ENCODE results near the gene PTPRE.

The PTPRE gene

GRCh38 chr10:127932521-127933270 lies 25.8 kb downstream of the PTPRE start:
- DNase-seq: no peak

DNA sequence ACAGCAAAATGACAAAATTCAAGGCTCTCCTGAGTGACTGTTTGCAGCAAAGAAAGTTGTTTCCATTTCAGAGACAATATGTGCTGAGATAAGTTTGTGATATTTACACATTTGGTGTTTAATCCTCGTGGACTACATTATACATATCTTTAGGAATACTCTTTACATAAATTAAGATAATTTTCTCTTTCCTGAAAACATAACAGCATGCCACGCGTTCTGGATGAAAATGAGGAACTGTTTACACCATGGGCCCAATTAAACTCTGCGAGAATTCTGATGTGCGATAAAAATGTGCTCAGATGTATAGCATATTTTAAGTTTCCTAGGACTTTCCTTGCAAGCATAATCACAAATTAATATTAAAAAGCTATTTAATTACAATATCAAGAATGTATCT lies 26.4 kb downstream of the PTPRE start:
- DNase-seq: no peak

- no peak for DNase-seq
Measured at GRCh38 chr10:127934383-127934782, 27.5 kb downstream of the PTPRE start.

- DNase-seq: no peak
Measured at GRCh38 chr10:127935071-127935561, 28.2 kb downstream of the PTPRE start.

DNA sequence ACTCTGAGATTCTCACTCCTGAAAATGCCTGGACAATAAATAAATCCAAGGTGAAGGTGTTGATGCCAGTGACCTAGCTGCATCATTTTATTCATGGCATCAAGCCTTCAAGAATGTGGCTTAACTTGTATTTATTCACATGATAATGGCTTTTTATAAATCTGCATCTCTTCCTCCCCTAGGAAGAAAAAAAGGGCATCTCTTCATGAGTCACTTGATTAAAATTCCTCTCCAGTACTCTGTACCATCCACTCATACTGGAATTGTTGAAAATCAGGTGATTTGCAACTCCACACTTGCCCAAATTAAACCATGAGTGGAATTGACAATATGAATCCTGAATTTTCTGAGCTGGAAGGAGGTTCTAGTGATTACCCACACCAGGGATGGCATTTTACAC lies 30.2 kb downstream of the PTPRE start:
- DNase-seq: no peak

GRCh38 chr10:127937915-127938463 lies 31.1 kb downstream of the PTPRE start:
- DNase-seq: no peak

GRCh38 chr10:127939786-127940330 lies 33.0 kb downstream of the PTPRE start:
- DNase-seq: no peak

DNA sequence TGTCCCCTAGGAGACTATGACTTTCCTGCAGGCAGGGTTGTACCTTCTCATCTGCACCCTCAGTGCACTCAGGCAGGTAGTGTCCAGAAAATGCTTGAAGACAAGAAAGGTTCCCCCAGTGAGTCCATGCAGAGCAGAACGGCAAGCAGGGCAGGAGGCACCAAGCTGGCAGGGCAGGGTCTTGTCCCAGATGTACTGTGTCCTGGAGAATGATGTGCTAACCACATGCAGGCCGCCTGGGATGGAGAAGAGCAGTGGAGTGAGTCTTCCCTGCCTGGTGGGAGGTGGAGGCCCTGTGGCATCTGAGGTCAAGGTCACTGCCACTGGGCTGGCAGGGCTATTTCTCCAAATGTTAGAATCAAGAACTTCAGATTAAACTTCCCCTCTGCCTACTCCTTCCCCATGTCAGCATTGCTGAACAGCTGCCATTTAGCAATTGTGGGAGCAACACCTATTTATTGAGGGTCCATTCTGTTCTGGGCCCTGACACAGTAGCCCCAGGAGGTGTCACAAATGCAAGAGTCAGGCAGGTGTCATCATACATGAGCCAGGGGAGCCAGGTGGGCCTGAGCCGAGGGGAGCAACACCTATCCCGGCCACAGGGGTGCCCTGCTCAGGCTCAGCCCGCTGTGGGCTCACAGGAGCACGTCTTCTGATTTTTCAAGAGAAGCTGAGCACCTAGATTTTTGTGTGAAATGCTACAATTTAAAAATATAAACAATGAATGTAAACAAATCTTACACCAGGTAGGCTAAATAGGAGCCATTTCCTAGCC lies 34.1 kb downstream of the PTPRE start:
- no peak for DNase-seq

DNA sequence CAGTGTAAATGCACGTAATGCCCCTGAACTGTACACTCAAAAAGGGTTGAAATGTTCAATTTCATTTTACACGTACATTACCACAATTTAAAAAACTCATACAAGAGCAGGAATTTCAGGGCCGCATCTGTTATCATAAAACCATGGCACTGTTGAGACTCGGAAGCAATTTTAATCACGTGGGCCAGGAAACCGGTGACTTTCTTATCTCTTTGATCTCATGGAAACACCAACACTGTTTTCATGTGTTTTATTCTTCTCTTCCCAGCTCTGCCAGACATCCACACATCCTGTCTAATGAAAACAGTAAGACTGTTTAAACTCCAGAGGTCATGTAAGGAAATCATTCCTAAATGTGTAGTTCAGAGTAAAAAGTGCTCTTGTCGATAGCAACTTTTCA lies 35.9 kb downstream of the PTPRE start:
- no peak for DNase-seq

GRCh38 chr10:127943336-127943910 lies 36.5 kb downstream of the PTPRE start:
- DNase-seq: no peak

- DNase-seq: no peak
Measured at GRCh38 chr10:127944256-127944655, 37.4 kb downstream of the PTPRE start.

DNA sequence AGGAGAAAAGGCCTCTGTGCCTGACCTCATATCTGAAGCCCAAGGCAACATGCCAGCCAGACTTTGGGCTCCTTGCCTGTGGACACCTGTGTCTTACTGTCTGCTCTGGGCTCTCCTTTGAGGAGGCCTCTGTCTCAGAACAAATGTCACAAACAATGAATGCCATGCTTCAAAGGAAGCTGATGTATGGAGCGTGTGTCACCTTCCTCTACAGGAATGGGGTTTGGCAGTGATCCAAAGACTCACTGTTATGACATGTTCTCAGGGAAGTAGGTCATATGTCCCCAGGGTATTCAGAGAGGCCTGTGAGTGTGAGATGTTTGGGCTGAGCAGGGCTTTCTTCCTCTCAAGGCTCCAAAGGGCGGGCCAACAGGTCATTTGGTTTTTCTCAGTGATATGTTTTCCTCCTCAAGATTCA lies 38.4 kb downstream of the PTPRE start:
- no peak for DNase-seq

DNA sequence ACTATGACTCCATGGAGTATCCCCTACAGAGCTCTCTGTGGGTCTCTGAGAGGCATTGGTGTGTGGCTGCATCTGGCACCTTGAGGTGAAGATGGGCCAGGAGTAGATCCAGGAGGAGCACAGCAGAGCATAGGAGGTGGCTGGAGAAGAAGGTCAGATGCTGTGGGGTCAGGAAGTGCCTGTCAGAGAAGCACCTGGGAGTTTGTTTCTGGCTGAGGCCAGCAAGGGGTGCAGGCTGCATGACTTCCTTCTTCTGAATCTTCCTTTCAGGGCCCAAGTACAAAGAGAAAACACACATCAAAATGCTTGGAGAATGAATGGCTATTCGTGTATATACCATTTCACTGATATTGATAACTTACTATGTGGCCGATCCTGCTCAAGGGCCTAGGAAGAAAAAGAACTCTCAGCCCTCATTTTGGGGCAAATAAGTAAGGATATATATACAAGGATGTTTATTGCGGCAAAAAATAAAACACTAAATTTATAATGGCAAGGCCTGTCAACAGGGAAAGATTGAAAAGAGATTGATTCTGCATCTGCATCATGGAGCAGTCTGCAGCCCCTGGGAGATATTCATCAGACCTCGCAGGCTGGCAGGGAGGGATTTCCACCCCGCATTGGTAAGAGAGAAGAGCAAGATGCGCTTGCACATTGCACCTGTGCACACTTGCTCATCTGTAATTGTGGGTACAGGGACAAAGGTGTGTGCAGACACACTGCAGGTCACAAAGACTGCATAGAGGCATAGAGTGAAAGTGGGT lies 39.2 kb downstream of the PTPRE start:
- no peak for DNase-seq

GRCh38 chr10:127947211-127947610 lies 40.3 kb downstream of the PTPRE start:
- no peak for DNase-seq

DNA sequence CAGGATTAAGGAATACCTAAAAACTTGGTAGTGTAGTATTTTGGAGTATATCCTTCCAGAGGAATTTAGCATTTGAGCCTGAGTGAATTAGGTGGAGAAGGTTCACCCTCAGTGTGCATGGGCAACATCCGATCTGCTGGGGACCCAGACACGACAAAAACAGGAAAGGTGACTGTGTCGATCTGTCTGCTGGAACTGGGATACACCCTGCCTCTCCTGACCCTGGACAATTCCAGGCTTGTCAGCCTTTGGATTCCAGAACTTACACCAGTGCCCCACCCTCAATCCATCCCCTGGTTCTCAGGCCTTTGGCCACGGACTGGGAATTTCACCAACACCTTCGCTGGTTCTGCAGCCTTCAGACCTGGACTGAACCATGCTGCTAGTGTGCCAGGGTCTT lies 41.9 kb downstream of the PTPRE start:
- no peak for DNase-seq

- DNase-seq: no peak
Measured at GRCh38 chr10:127949831-127950230, 42.9 kb downstream of the PTPRE start.

DNA sequence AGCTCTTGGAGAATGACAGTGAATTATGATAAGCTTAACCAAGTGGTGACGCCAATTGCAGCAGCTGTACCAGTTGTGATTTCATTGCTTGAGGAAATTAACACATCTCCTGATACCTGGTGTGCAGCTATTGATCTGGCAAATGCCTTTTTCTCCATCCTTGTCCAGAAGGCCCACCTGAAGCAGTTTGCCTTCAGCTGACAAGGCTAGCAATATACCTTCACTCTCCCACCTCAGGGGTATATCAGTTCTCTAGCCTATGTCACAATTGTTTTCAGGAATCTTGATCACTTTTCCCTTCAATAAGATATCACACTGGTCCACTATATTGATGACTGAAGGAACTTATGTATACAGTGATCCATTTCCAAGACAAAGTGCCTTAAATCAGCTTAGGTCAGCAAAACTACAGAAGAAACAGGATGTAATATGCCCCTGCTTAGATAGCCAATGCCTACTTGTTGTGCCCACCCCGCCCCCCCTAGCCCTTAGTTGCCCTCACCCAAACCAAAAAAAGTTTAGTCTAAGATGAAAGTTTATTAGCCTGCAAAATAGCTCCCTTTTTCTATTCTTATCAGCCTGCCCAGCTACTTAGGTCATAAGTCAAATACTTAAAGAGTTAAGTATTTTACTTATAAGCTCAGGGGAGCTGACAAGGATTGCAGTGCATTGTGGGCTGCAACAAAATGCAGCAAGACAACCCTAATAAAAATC lies 45.1 kb downstream of the PTPRE start:
- DNase-seq: no peak

GRCh38 chr10:127952575-127952869 lies 45.6 kb downstream of the PTPRE start:
- DNase-seq: no peak

DNA sequence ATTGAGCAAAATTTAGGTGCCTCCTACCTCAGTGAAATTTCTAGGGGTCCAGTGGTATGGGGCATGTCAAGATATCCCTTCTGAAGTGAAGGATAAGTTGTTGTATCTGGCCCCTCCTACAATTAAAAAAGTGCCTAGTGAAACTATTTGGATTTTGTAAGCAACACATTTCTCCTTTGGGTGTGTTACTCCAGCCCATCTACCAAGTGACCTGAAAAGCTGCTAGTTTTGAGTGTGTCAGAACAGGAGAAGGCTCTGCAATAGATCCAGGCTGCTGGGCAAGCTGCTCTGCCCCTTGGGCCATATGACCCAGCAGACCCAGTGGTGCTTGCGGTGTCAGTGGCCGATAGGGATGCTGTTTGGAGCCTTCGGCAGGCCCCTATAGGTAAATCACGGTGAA lies 46.0 kb downstream of the PTPRE start:
- DNase-seq: no peak

- DNase-seq: no peak
Measured at GRCh38 chr10:127953876-127954275, 47.0 kb downstream of the PTPRE start.

DNA sequence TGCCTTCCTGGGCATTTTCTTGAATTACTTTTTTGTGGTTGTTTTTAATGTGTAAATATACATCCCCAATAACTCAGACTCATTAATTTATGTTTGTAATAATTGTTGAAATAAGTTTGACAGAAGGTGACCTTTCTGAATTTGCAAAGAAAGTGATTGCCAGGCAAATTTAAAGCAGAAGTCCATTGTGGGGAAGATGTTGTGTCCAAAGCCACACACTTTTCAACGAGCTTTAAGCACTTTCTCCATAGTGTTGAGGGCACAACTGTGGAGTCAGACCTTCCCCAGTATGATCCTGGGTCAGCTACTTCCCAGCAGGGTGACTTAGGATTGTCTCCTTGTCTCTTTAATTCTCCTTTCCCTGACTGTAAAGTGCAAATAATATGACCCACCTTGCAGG lies 52.5 kb downstream of the PTPRE start:
- DNase-seq: no peak

DNA sequence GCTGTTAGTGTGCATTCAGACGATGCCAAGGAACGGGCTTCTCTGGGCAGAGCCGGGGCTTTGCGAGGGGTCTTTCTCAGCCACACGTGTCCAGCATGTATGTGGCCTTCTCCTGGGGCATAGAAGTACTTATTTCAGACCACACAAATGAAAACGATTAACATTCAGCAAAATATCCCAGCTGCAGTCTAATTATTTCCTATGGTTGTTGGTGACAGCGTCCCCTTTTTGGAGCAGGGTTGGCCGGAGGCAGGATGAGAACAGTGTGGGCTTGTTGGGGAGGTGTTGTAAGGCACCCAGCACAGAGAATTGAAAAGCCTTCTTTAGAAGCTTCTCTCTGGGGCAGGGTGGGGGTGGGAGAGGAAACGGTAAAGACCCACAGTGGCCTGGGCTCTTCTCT lies 54.2 kb downstream of the PTPRE start:
- DNase-seq: no peak
